Activated naive CD4-positive, alpha-beta T cell treated with anti-CD3 and anti-CD28 coated beads, Interleukin-2, amount 10 ng/mL, durations not matched to agents 7 days and 5 days (primary cell): ENCODE results near the gene RNU4-1.
A peak's percentile ranks its signal among the peaks of the same experiment; 100 is the strongest.

Experiments used
- CTCF ChIA-PET: fragments of 350-600 bp; sonication (Branson Sonifier 250); formaldehyde crosslinking; loops from one replicate; lab custom pipeline; 2021; ENCODE audit warnings: antibody characterized with exemption; lab: Charles Lee
- DNase-seq: peaks from one replicate; pipeline ENCODE4 v3.0.0-alpha.2; 2020
- H3K27ac Mint-ChIP-seq: one replicate; pipeline ENCODE4 v1.8.0; 2021; ENCODE audit warnings: mild to moderate bottlenecking, moderate library complexity, mixed read lengths
- H3K27me3 Mint-ChIP-seq: one replicate; pipeline ENCODE4 v1.8.0; 2021; ENCODE audit warnings: mild to moderate bottlenecking, mixed read lengths
- H3K36me3 Mint-ChIP-seq: one replicate; pipeline ENCODE4 v1.8.0; 2021; ENCODE audit warnings: mixed read lengths
- H3K4me1 Mint-ChIP-seq: one replicate; pipeline ENCODE4 v1.8.0; 2021; ENCODE audit warnings: mixed read lengths
- H3K4me3 Mint-ChIP-seq: one replicate; pipeline ENCODE4 v1.8.0; 2021; ENCODE audit warnings: mild to moderate bottlenecking, moderate library complexity, mixed read lengths
- H3K9me3 Mint-ChIP-seq: one replicate; pipeline ENCODE4 v1.8.0; 2021; ENCODE audit warnings: mixed read lengths

The RNU4-1 gene

GRCh38 chr12:120321382-120322202, 28.6 kb upstream of the RNU4-1 start:
- H3K27me3 Mint-ChIP-seq = peaks cover 31% of the 10 kb centered on the region
- peaks cover 22% of the 10 kb centered on the region for H3K4me1 Mint-ChIP-seq
- H3K9me3 Mint-ChIP-seq = peaks cover 2% of the 10 kb centered on the region
- H3K4me3 Mint-ChIP-seq = no peak overlapping the region
- no peaks in the 10 kb centered on the region for H3K36me3 Mint-ChIP-seq
- H3K27ac Mint-ChIP-seq = no peak overlapping the region
- DNase-seq = no peak
- CTCF ChIA-PET = no interaction called here

- H3K9me3 Mint-ChIP-seq = peaks cover 2% of the 10 kb centered on the region
- peaks cover 15% of the 10 kb centered on the region for H3K4me1 Mint-ChIP-seq
- peaks cover 13% of the 10 kb centered on the region for H3K27me3 Mint-ChIP-seq
- peak; percentile 100 for DNase-seq
- no peaks in the 10 kb centered on the region for H3K36me3 Mint-ChIP-seq
- H3K4me3 Mint-ChIP-seq = peak overlapping the region; percentile 83
- CTCF ChIA-PET = interaction anchor here (0.9 to 1.7 kb wide), 6 partner anchors 15 to 152 kb away, joined by 3 to 13 read pairs (median 4); partner anchors contain the start of gene SIRT4
- H3K27ac Mint-ChIP-seq = peak overlapping the region; percentile 93
Measured at GRCh38 chr12:120317224-120318105, 24.4 kb upstream of the RNU4-1 start.

DNA sequence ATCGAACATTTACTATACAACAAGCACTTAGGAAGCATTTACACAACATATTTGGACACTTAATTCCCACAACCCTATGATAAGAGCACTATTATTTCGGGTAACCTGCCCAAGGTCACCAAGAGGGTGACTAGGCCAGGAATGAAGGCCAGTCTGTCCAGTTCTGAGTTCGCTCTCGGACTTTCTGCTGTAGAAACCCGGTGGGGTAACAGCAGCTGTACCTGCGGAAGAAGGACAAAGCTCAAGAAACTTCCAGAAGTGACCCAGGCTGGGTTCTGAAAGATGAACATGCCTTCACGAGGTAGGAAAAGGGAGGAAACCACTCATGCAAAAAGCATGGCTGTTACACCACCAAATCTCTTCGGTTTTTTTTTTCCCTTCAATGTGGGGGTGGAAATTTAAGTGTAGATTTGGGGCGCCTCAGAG, 23.8 kb upstream of the RNU4-1 start:
- peaks cover 15% of the 10 kb centered on the region for H3K4me1 Mint-ChIP-seq
- CTCF ChIA-PET = interaction anchor here (0.9 to 1.7 kb wide), 6 partner anchors 14 to 152 kb away, joined by 3 to 13 read pairs (median 4); partner anchors contain the start of gene SIRT4
- DNase-seq = no peak
- H3K9me3 Mint-ChIP-seq = peaks cover 2% of the 10 kb centered on the region
- no peaks in the 10 kb centered on the region for H3K36me3 Mint-ChIP-seq
- H3K4me3 Mint-ChIP-seq = peak overlapping the region; percentile 83
- H3K27ac Mint-ChIP-seq = peak overlapping the region; percentile 93
- H3K27me3 Mint-ChIP-seq = peaks cover 8% of the 10 kb centered on the region

- CTCF ChIA-PET = interaction anchor here (0.6 to 0.8 kb wide), 2 partner anchors 8 to 11 kb away, joined by 3 to 4 read pairs; no protein-coding TSS in a partner anchor
- peaks cover 4% of the 10 kb centered on the region for H3K27me3 Mint-ChIP-seq
Measured at GRCh38 chr12:120314220-120314619, 21.2 kb upstream of the RNU4-1 start.

GRCh38 chr12:120301962-120302815, 9.2 kb upstream of the RNU4-1 start, which contains the start of gene SIRT4:
SIRT4 (plus strand) TSS chr12:120302321; CDS start chr12:120303562, 1,241 bp downstream.
- Mint-ChIP-seq H3K4me3 (peak within 1 kb of the TSS; percentile 81), H3K36me3 (no peaks in the 10 kb centered on the region), H3K27me3 (no peaks in the 10 kb centered on the region), H3K9me3 (no peaks in the 10 kb centered on the region), H3K27ac (peak within 1 kb of the TSS; percentile 64), H3K4me1 (peaks cover 11% of the 10 kb centered on the region)
- peak; percentile 95 for DNase-seq
- CTCF ChIA-PET = interaction anchor here (0.5 to 3.0 kb wide), 11 partner anchors 10 to 258 kb away, joined by 3 to 30 read pairs (median 3); partner anchors contain the start of genes RNU4-1 and RNU4-2

More at GRCh38 chr12:120314220-120314619, 21.2 kb upstream of the RNU4-1 start:
- Mint-ChIP-seq H3K4me1 (peaks cover 15% of the 10 kb centered on the region), H3K36me3 (no peaks in the 10 kb centered on the region), H3K4me3 (no peak overlapping the region), H3K9me3 (peaks cover 2% of the 10 kb centered on the region), H3K27ac (no peak overlapping the region)
- DNase-seq = no peak

GRCh38 chr12:120292411-120292660, 701 bp downstream of the RNU4-1 start:
- Mint-ChIP-seq H3K9me3 (no peaks in the 10 kb centered on the region), H3K4me1 (peaks cover 13% of the 10 kb centered on the region), H3K4me3 (no peak overlapping the region), H3K27me3 (peaks cover 33% of the 10 kb centered on the region), H3K27ac (no peak overlapping the region), H3K36me3 (no peaks in the 10 kb centered on the region)
- CTCF ChIA-PET = interaction anchor here (0.5 to 3.4 kb wide), 5 partner anchors 10 to 1185 kb away, joined by 3 to 30 read pairs (median 4); partner anchors contain the start of gene SIRT4
- DNase-seq = no peak

DNA sequence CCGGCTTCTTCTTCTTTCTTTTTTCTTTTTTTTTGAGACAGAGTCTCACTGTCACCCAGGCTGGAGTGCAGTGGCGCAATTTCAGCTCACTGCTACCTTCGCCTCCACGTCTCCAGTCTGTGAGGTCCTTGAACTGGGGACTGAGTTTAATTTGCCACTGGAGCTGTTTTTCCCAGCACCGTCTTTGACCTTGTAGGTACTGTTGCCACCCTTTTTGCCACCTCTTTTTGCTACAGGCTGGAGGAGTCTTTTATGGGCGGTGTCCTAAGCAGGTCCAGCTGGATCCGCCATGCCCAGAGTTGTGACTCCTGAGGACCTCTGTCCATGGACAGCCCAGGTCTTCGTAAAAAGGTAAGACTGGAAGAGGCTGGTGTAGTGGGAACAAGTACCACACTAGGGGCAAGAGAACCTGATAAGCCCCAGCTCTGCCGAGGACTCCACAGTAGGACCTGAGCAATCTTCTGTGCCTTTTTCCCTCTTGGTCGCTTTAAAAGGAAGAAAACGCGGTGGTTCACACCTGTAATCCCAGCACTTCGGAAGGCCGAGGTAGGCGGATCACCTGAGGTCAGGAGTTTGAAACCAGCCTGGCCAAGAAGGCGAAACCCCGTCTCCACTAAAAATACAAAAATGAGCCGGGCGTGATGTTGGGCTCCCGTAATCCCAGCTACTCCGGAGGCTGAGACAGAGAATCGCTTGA, 2.3 kb downstream of the RNU4-1 start:
- Mint-ChIP-seq H3K4me3 (peak overlapping the region; percentile 9), H3K4me1 (peaks cover 13% of the 10 kb centered on the region), H3K36me3 (no peaks in the 10 kb centered on the region), H3K9me3 (no peaks in the 10 kb centered on the region), H3K27ac (no peak overlapping the region), H3K27me3 (peaks cover 47% of the 10 kb centered on the region)
- no peak for DNase-seq
- CTCF ChIA-PET = interaction anchor here (0.8 to 3.4 kb wide), 9 partner anchors 10 to 90 kb away, joined by 3 to 31 read pairs (median 4); partner anchors contain the start of genes PXN, RPLP0 and SIRT4

- CTCF ChIA-PET = interaction anchor here (1.0 to 1.5 kb wide), 2 partner anchors 59 to 60 kb away, joined by 3 to 6 read pairs; no protein-coding TSS in a partner anchor
- H3K9me3 Mint-ChIP-seq = no peaks in the 10 kb centered on the region
- peaks cover 17% of the 10 kb centered on the region for H3K4me1 Mint-ChIP-seq
- H3K4me3 Mint-ChIP-seq = no peak overlapping the region
- H3K27me3 Mint-ChIP-seq = peaks cover 66% of the 10 kb centered on the region
- H3K27ac Mint-ChIP-seq = no peak overlapping the region
- no peak for DNase-seq
- no peaks in the 10 kb centered on the region for H3K36me3 Mint-ChIP-seq
Measured at GRCh38 chr12:120287491-120287890, 5.5 kb downstream of the RNU4-1 start.

DNA sequence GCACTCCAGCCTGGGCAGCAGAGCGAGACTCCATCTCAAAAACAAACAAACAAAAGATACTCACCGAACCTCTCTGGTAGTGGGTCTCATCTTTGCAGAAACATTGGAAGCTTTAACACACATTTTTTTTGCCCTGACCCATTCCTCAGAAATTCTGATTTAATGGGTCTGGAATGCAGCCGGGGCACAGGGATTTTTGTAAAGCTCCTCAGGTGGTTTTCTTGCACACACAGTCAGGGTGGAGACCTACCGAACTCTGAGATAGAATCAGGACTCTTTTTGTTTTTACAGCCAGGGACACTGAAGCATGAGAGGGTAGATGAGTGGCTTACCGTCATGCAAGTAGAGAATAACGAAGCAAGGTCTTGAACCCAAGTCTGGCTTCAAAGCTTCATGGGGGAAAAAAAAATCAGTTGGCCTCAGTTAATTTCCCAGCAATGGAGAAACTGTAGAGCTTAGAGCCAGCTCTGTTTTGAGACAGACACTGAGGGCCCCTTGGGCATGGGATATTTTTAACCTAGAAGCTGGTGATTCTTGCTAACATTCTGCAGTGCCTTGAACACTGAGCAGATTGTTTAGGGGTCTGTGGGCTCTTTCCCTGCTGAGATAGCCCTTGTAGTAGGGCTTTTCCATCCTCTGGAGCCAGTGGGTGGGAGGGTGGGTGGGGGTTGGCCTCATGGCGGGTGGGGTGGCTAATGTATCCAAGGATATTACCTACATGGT, 6.1 kb downstream of the RNU4-1 start:
- Mint-ChIP-seq H3K27me3 (peaks cover 72% of the 10 kb centered on the region), H3K9me3 (no peaks in the 10 kb centered on the region), H3K27ac (no peak overlapping the region), H3K4me1 (peaks cover 20% of the 10 kb centered on the region), H3K4me3 (no peak overlapping the region), H3K36me3 (no peaks in the 10 kb centered on the region)
- CTCF ChIA-PET = interaction anchor here (1.0 to 1.5 kb wide), 2 partner anchors 59 to 60 kb away, joined by 3 to 6 read pairs; no protein-coding TSS in a partner anchor
- DNase-seq = no peak

DNA sequence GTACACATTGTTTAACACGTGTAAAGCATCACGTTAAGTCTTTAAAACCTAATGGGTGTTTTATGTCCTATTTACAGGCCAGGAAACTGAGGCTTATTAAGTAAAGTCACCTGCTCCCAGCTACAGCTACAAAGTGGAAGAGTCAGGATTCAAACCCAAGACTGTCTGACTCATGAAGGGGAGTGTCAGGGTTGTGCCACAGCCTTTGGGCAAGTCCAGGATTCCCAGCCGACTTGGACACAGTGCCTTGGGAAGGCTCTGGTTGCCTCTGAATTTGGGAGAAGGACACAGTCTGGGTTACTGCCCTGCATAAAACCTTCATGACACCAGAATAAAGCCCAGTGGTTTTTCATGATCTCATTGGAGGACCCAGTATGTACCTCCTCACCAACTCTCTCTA, 8.7 kb downstream of the RNU4-1 start:
- H3K27ac Mint-ChIP-seq = no peak overlapping the region
- CTCF ChIA-PET = no interaction called here

DNA sequence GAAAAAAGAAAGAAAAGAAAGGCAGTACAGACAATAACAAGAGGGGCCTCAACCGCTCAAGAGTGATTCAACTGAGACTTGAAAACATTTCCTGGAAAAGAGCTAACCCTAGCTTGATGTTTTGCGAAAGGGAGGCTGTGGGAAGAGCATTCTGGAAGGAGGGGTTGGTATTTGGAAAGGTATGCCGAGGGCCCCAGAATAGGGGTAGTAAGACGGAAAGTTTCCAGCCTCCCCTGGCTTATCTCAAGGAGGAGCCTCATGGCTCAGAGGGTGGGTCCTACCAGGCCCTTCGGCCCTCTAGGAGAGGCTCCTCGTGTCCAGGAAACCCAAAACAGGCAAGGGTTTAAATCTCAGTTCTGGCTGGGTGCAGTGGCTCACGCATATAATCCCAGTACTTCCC, 9.7 kb downstream of the RNU4-1 start:
- Mint-ChIP-seq H3K27ac (no peak overlapping the region), H3K36me3 (no peaks in the 10 kb centered on the region), H3K9me3 (peaks cover 2% of the 10 kb centered on the region), H3K4me1 (peaks cover 7% of the 10 kb centered on the region), H3K4me3 (no peak overlapping the region), H3K27me3 (peaks cover 51% of the 10 kb centered on the region)
- CTCF ChIA-PET = no interaction called here
- no peak for DNase-seq

More for the DNA sequence above, 8.7 kb downstream of the RNU4-1 start:
- no peak for DNase-seq
- peaks cover 7% of the 10 kb centered on the region for H3K4me1 Mint-ChIP-seq
- H3K9me3 Mint-ChIP-seq = no peaks in the 10 kb centered on the region
- H3K27me3 Mint-ChIP-seq = peaks cover 56% of the 10 kb centered on the region
- H3K36me3 Mint-ChIP-seq = no peaks in the 10 kb centered on the region
- H3K4me3 Mint-ChIP-seq = no peak overlapping the region
